ENCODE data around the gene POLG.

POLG gene

DNA sequence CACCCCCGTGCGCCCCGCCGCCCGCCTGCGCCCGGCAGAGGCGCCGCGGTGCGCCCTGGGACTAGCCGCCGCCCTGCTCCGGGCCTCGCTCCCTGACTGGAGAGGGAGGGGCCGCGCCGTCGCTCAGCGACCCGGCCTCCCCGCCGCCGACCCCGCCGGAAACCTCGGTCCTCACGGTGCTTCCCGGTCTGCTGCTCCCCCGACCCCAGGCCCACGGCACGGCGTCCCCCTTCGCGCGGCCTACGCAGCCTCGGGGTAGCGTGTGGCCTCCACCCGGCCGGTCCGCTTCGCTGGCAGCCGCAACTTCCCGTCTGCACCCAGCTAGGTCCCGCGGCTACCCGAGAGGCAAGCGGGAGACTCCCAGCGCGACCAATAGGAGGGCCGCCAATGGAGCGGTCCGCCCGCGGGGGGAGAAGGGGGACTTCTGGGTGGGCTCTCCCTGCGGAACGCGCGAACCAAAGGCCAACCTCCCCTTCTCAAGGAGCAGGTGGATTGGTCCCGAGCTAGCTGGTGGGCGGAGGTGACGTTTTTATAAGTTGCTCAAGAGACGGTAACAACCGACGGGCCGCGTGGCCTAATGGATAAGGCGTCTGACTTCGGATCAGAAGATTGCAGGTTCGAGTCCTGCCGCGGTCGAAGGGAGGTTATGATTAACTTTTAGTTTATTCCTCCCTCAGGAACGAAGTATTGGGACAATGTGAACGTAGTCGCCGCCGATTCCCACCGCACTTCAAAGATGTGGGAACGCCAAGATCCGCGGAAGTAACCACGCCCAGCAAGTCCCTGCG, at the start of gene POLG:
Gene POLG, minus strand, starts transcription at position 315 of the 788 bp plus-strand sequence. CDS start 1,070 bp downstream, outside the sequence.
- peak; percentile 99 for DNase-seq

GRCh38 chr15:89384176-89384604, 49.6 kb upstream of the POLG start:
- DNase-seq: no peak

GRCh38 chr15:89383365-89384175, 48.9 kb upstream of the POLG start:
- no peak for DNase-seq

GRCh38 chr15:89381888-89382686, 47.5 kb upstream of the POLG start:
- no peak for DNase-seq

GRCh38 chr15:89381331-89381730, 46.7 kb upstream of the POLG start:
- no peak for DNase-seq

- DNase-seq: no peak
Observed at GRCh38 chr15:89379818-89380217, 45.2 kb upstream of the POLG start.

DNA sequence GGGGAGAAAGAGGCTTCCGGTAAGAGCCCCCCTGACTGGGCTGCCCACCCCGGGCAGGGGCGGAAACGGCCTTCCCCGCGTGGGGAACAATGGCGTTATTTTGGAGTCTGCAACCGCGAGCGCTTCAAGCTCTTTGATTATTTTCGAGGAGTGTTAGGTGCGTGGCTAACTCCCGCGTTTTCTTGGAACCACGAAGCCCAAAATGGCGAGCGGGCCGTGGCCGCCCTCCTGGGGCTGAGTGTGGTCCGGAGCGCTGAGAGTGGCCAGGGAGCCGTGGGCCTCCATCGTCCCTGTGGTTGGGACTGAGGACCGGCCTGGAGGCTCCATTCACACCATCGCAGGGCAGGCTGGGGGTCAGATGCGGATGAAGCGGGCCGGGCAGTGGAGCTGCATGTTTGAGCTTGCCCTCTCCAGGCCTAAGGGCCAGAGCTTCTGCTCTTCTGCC, 44.6 kb upstream of the POLG start:
- DNase-seq: no peak

- no peak for DNase-seq
Observed at GRCh38 chr15:89378296-89379151, 43.9 kb upstream of the POLG start.

DNA sequence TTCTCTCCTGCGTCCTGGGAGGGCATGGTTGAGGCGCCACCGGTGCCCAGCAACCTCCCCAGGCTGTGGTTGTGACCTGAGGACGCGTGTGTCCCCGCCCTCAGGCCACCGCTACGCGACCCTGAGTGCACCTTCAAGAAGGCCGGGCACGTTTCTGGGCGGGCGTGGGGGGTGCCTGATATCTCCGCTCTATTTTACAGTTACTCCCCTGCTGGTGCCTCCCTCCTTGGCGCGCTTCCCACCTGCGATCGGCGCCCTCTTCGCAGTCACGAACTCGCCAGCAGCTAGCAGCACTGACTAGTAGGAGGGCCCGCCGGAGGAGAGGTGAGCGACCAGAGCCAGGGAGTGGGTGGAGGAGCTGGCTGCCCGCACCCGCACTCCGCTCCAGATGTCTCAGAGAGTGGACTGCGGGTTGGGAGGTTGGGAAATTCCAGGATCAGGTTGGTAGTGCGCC, 43.2 kb upstream of the POLG start:
- peak; percentile 24 for DNase-seq

- no peak for DNase-seq
Observed at GRCh38 chr15:89377024-89377841, 42.6 kb upstream of the POLG start.

- no peak for DNase-seq
Observed at GRCh38 chr15:89376388-89376787, 41.8 kb upstream of the POLG start.

DNA sequence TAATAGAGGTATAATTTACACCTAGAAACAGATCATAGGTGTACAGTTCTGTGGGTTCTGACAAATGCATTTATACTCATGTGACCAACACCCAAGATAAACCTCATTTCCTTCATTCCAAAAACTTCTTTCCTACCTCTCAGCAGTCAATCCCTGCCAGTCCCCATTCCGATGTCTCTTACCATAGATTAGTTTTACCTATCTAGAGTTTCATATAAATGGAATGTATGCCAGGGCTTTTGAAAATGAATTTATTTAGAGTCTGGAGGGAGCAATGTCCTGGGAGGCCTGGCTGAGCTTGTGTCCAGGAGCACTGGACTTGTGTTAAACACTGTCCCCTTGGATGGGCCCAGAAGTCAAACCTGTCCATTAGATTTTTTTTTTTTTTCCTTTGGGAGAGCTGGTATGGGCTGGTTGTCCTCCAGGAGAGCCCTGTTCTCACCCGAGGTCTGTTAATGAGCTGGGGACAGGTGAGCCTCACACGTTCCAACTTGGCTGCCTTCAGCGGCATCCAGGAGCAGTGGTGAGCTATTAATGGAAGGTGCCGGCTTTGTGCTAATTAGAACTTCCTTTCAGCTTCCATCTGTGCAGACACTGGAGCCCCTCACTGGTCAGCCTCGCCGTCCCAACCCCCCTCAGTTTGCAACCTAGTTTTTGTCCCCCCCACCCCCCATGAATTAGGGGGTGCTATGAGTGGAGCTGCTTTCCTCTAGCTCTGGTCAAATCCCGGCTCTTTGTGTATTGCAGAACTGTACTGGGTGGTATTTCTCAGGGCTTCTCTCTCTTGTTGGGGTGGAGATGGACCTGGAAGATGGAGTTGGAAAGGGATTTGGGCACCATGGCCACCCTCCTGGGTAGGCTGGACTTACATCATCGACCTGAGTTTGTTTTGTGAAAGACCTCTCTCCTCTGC, 40.7 kb upstream of the POLG start:
- no peak for DNase-seq

GRCh38 chr15:89374086-89374981, 39.7 kb upstream of the POLG start:
- no peak for DNase-seq

DNA sequence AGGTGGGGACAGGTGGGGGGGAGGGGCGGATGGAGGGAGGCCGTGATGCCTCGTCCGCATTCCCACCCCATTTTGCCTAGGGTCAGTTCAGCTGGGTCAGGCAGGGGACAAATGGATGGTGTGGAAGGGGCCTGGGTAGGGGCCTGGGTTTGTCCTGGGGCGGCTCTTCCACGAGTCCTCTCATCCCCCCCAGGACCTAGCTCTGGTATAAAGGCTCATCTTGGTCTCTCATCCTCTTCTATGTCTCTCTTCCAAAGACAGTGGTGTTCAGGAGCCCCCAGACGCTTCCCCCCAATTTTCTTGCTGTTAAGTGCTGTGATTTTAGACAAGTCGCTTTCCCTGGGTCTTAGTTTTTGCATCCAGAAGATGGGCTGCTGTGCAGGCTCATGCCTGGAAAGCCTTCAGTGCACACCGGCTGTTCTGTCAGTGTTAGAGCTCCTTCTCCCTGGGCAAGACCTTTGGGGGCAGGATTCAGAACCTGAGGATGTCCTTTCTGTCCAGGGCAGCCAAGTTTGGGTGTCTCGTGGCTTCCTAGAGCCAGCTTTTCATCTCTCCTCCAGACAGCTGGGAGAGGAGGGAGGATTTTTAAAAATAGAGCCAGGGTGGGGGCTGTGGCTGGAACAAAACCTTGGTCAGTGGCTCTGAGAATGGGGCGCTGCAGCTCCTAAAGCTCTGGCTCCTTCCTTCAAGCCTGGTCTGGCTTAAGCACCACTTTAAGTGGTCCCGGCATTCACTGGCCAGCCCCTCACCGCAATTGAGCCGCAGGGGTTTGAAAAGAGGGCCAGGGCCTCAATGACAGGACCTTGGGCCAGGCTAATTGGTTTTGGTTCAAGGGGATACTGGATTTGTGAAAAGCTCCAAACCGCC, 37.7 kb upstream of the POLG start:
- no peak for DNase-seq

DNA sequence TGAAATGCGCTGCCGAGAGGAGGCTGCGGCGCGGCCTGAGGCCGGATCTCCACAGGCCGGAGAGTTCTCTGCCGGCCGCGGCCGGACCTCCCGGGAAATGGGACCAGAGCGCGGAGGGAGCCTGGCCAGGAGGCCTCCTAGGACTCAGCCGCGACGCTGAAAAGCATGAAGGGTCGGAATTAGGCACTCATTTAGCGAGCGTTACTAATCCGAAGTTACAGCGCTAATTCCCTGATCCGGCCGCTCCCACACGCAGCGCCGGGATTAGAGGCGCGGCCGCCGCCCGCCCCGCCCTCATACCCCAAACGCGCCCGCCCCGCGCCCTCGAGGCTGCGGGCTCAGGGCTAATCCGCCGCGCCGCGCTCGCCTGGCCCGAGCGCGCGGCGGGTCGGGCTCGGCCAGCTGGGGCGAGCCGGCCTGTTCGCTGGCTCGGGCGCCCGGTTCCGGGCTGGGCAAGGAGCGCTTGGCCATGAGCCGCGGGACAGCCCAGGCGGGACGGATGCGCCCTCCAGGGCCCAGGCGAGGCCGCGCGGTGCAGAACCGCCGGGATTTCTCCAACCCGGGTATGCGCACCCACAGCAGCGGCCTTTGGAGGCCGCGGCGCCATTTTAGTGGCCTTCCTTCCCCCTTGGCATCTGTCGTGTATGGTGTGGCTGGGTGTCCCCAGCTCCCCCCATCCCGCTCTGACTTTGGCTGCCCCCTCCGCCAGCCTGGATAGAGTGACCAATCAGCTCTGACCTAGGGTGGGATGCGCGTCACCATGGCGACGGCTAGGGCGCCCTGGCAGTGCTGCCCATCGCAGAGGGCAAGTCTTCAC, 36.8 kb upstream of the POLG start:
- DNase-seq: no peak

DNA sequence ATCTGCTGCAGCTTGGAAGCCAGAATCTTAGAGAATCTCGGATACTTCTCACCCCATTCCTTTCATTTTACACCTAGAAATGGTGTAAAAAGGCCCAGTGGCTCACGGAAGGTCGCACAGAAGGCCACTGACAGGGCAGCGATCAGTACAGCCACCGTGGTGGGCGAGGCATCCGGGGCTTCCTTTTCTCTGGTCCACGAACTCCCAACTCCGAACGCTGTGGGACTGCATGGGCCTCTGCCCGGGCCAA, 36.3 kb upstream of the POLG start:
- no peak for DNase-seq

Data from hematopoietic multipotent progenitor cell treated with erythropoietin and hydrocortisone succinate and interleukin-3 and kit ligand, for 8 days (in vitro differentiated cells).